ENCODE data around the gene KRTAP1-1. TPM values are rescaled to one million over a fixed set of nuclear protein-coding genes. Genes with fewer than 3 reads are reported as not detected.
"Not testable (repeated sequence)": the region's sequence is repeated elsewhere in the genome, so short reads cannot be mapped to it uniquely, and the experiment has no call there.

Gene KRTAP1-1
- not detected for total RNA-seq
- polyA plus RNA-seq = not detected
- long read RNA-seq, donor 1 = 0 reads
- long read RNA-seq, donor 2 = 0 reads

- 78 to 93% (median 82%) methylated on average over 8 to 14 of the region's 14 CpGs for WGBS, 5 donors
- H3K27ac ChIP-seq; H3K4me3 ChIP-seq; DNase-seq; H3K36me3 ChIP-seq; intact Hi-C loops (cut with DNase I; ENCODE audit: low total_unique reads); H3K4me1 ChIP-seq: not testable (repeated sequence)
- peaks cover 0 to 13% (median 10%) of the 10 kb centered on the region in 8 donors for H3K9me3 ChIP-seq
- peaks cover 0 to 15% (median 0%) of the 10 kb centered on the region in 7 donors for H3K27me3 ChIP-seq (replicated peaks in 1 of 7)
Measured at GRCh38 chr17:41040783-41041571, at the start of gene KRTAP1-1. Gene KRTAP1-1 (minus strand): TSS chr17:41041450. CDS start chr17:41041397, 53 bp downstream.

GRCh38 chr17:41088760-41089352 lies 47.6 kb upstream of the KRTAP1-1 start:
- peaks cover 0 to 11% (median 0%) of the 10 kb centered on the region in 8 donors for H3K9me3 ChIP-seq
- WGBS, 5 donors = 29 to 63% (median 52%) methylated on average over 4 of the region's 4 CpGs
- DNase-seq; H3K4me1 ChIP-seq; intact Hi-C loops (cut with DNase I; ENCODE audit: low total_unique reads); H3K4me3 ChIP-seq; H3K27me3 ChIP-seq (replicated peaks in 1 of 7); H3K36me3 ChIP-seq; H3K27ac ChIP-seq: not testable (repeated sequence)

- H3K36me3 ChIP-seq; H3K4me3 ChIP-seq; H3K27ac ChIP-seq; H3K4me1 ChIP-seq; H3K9me3 ChIP-seq; intact Hi-C loops (cut with DNase I; ENCODE audit: low total_unique reads); H3K27me3 ChIP-seq (replicated peaks in 1 of 7); DNase-seq: not testable (repeated sequence)
- WGBS, 5 donors = 72 to 89% (median 85%) methylated on average over 8 to 14 of the region's 14 CpGs
Measured at GRCh38 chr17:41084100-41084856, 43.0 kb upstream of the KRTAP1-1 start, which contains the start of gene KRTAP4-7. Gene KRTAP4-7 (plus strand): TSS chr17:41084150. CDS start chr17:41084207, 57 bp downstream.

- H3K9me3 ChIP-seq; H3K27ac ChIP-seq; H3K4me3 ChIP-seq; intact Hi-C loops (cut with DNase I; ENCODE audit: low total_unique reads); H3K36me3 ChIP-seq; H3K4me1 ChIP-seq; DNase-seq; H3K27me3 ChIP-seq (replicated peaks in 1 of 7): not testable (repeated sequence)
- 62 to 92% (median 90%) methylated on average over 2 of the region's 2 CpGs for WGBS, 5 donors
Measured at GRCh38 chr17:41083427-41083826, 42.2 kb upstream of the KRTAP1-1 start.

GRCh38 chr17:41082626-41083025 lies 41.4 kb upstream of the KRTAP1-1 start:
- TF ChIP-seq POLR2A (IDR thresholded peaks at IDR 0.05) = no peak
- no peak for TF ChIP-seq POLR2AphosphoS5 (IDR thresholded peaks at IDR 0.05)
- no peak for TF ChIP-seq CTCF (IDR thresholded peaks at IDR 0.05 in 8 of 11, conservative IDR thresholded peaks at IDR 0.05 in 3 of 11)
- no peak overlapping the region for H3K4me3 ChIP-seq
- H3K27ac ChIP-seq = no peak overlapping the region
- H3K9me3 ChIP-seq = no peaks in the 10 kb centered on the region
- H3K27me3 ChIP-seq (replicated peaks in 1 of 7) = no peaks in the 10 kb centered on the region
- no peak for DNase-seq
- 46 to 73% (median 56%) methylated on average over 4 of the region's 4 CpGs for WGBS, 5 donors
- H3K4me1 ChIP-seq = no peaks in the 10 kb centered on the region
- intact Hi-C loops (cut with DNase I; ENCODE audit: low total_unique reads) = no loop called here
- no peaks in the 10 kb centered on the region for H3K36me3 ChIP-seq

GRCh38 chr17:41076788-41077187 lies 35.5 kb upstream of the KRTAP1-1 start:
- no peak overlapping the region for H3K4me3 ChIP-seq
- no peak overlapping the region for H3K27ac ChIP-seq
- H3K27me3 ChIP-seq (replicated peaks in 1 of 7) = peaks cover 0 to 9% (median 0%) of the 10 kb centered on the region in 7 donors
- H3K9me3 ChIP-seq = no peaks in the 10 kb centered on the region
- no peaks in the 10 kb centered on the region for H3K4me1 ChIP-seq
- intact Hi-C loops (cut with DNase I; ENCODE audit: low total_unique reads) = no loop called here
- no peak for TF ChIP-seq CTCF (IDR thresholded peaks at IDR 0.05 in 8 of 11, conservative IDR thresholded peaks at IDR 0.05 in 3 of 11)
- no peak for TF ChIP-seq POLR2A (IDR thresholded peaks at IDR 0.05)
- no peak for TF ChIP-seq POLR2AphosphoS5 (IDR thresholded peaks at IDR 0.05)
- no peak for DNase-seq
- H3K36me3 ChIP-seq = no peaks in the 10 kb centered on the region
